ENCODE data around the gene ARF3.

- TF ChIP-seq PML (IDR thresholded peaks at IDR 0.05; ENCODE audit: low read length) = no peak
- no peak for TF ChIP-seq NR2F6 (CRISPR knock-in tag; IDR thresholded peaks at IDR 0.05)
- TF ChIP-seq CTCF (IDR thresholded peaks at IDR 0.05 in 2 of 3, conservative IDR thresholded peaks at IDR 0.05 in 1 of 3; ENCODE audit: insufficient read depth in 2 of 3, low read depth in 1 of 3, low read length in 3 of 3) = no peak
- TF ChIP-seq ZNF146 (CRISPR knock-in tag; IDR thresholded peaks at IDR 0.05; ENCODE audit: unreplicated experiment) = no peak
- no peak for TF ChIP-seq POLR3A (IDR thresholded peaks at IDR 0.05; ENCODE audit: borderline replicate concordance, extremely low read depth, insufficient read depth, insufficient read length)
- no peak for TF ChIP-seq JUNB (CRISPR knock-in tag; conservative IDR thresholded peaks at IDR 0.05)
- no peak for TF ChIP-seq ATF3 (IDR thresholded peaks at IDR 0.05)
- no peak for TF ChIP-seq ATF3 (CRISPR knock-in tag; conservative IDR thresholded peaks at IDR 0.05)
- TF ChIP-seq SPI1 (IDR thresholded peaks at IDR 0.05; ENCODE audit: borderline replicate concordance, low read depth, low read length) = no peak
- TF ChIP-seq OTX1 (CRISPR knock-in tag; IDR thresholded peaks at IDR 0.05) = no peak
- TF ChIP-seq TARDBP (IDR thresholded peaks at IDR 0.05) = no peak
- TF ChIP-seq HDAC2 (IDR thresholded peaks at IDR 0.05) = no peak
- no peak for TF ChIP-seq EHMT2 (IDR thresholded peaks at IDR 0.05)
- TF ChIP-seq POLR2B (IDR thresholded peaks at IDR 0.05; ENCODE audit: low read depth, partially characterized antibody) = no peak
- TF ChIP-seq NCOA1 (IDR thresholded peaks at IDR 0.05; ENCODE audit: low read depth) = no peak
These were observed 41.4 kb upstream of the ARF3 start for GRCh38 chr12:48998497-48999353.

Measured in K562 (cell line).